Measurements from ENCODE around the gene ANK3. TPM values are rescaled to one million over a fixed set of nuclear protein-coding genes. Genes with fewer than 3 reads are reported as not detected.

The ANK3 gene
- total RNA-seq, 4 donors from 2014 or later, result 86.3 to 224 (median 139) TPM

DNA sequence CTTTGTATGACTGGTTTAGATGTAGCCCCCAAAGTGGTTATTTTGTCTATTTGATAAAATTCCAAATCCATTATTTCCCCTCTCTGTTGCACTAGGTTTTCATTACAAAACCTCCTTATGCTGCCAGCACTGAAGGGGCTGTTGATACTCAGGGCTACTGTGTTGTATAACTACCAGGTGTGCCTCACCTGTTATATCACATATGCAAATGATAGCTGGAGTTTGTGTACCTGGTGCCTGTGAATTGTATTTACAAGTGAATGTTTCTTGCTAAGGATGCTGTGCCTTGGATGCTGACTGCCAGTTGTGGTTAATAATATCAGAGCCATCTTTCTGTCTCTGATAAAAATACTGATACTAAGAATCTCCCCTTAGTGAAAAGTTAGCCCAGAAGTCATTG is 398.6 kb downstream of the ANK3 start:
- Histone ChIP-seq H3K36me3 (no peaks in the 10 kb centered on the region), H3K27me3 (no peaks in the 10 kb centered on the region), H3K4me3 (no peak overlapping the region), H3K4me1 (peaks cover 0 to 3% (median 0%) of the 10 kb centered on the region in 4 donors), H3K9me3 (no peaks in the 10 kb centered on the region), H3K27ac (no peak overlapping the region)
- no peak for DNase-seq (ENCODE audit: low spot score in 2 of 2)
- no peak for TF ChIP-seq EP300 (IDR thresholded peaks at IDR 0.05)
- no peak for TF ChIP-seq POLR2A (IDR thresholded peaks at IDR 0.05)
- TF ChIP-seq, protein P1, sequence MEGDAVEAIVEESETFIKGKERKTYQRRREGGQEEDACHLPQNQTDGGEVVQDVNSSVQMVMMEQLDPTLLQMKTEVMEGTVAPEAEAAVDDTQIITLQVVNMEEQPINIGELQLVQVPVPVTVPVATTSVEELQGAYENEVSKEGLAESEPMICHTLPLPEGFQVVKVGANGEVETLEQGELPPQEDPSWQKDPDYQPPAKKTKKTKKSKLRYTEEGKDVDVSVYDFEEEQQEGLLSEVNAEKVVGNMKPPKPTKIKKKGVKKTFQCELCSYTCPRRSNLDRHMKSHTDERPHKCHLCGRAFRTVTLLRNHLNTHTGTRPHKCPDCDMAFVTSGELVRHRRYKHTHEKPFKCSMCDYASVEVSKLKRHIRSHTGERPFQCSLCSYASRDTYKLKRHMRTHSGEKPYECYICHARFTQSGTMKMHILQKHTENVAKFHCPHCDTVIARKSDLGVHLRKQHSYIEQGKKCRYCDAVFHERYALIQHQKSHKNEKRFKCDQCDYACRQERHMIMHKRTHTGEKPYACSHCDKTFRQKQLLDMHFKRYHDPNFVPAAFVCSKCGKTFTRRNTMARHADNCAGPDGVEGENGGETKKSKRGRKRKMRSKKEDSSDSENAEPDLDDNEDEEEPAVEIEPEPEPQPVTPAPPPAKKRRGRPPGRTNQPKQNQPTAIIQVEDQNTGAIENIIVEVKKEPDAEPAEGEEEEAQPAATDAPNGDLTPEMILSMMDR (IDR thresholded peaks at IDR 0.05), result no peak

DNA sequence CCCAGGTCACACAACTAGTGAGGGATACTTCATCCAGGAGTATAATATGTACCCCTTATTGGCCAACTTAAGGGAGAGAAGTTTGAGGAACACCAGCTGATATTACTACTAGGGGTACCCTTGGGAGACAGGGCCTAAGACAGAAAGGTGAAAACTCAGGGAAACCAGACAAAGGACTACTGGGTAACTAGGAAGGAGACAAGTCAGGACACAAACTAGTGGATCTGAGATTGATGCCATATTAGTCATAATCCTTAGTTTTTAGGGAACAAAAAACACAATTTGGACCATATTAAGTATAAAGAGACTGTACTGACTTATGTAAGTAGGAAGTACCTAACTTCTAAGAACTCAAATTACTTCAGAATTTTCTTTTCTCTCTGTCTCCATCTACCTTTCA is 404.0 kb downstream of the ANK3 start:
- TF ChIP-seq POLR2A (IDR thresholded peaks at IDR 0.05), result no peak
- TF ChIP-seq EP300 (IDR thresholded peaks at IDR 0.05), result no peak
- TF ChIP-seq, protein P1 (IDR thresholded peaks at IDR 0.05), result no peak
- Histone ChIP-seq H3K36me3 (no peaks in the 10 kb centered on the region), H3K27ac (no peak overlapping the region), H3K27me3 (no peaks in the 10 kb centered on the region), H3K4me3 (no peak overlapping the region), H3K4me1 (no peaks in the 10 kb centered on the region), H3K9me3 (no peaks in the 10 kb centered on the region)
- no peak for DNase-seq (ENCODE audit: low spot score in 2 of 2)

DNA sequence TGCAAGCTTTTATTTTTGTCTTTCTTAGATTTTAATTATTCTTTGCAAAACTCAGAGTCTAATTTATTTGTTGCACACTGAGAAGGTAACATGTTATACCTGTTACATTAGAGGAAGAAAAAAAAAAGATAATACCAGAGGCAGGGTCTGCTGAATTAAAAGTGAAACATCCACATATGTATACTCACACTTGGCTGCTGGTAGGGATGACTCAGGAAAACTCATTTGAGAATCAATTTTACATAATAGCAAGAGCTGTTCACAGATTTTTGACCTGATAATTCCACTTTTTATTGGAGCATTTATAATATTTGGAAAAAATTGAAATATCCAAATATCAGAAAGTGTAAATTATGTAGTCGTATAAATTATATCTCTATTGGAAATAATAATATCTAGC is 405.3 kb downstream of the ANK3 start:
- Histone ChIP-seq H3K9me3 (no peaks in the 10 kb centered on the region), H3K27ac (no peak overlapping the region), H3K4me3 (no peak overlapping the region), H3K4me1 (no peaks in the 10 kb centered on the region), H3K36me3 (no peaks in the 10 kb centered on the region), H3K27me3 (no peaks in the 10 kb centered on the region)
- no peak for TF ChIP-seq POLR2A (IDR thresholded peaks at IDR 0.05)
- TF ChIP-seq, protein P1 (IDR thresholded peaks at IDR 0.05), result no peak
- TF ChIP-seq EP300 (IDR thresholded peaks at IDR 0.05), result no peak
- WGBS, 2 donors, result 97 to 98% methylated on average over 1 of the region's 1 CpG
- no peak for DNase-seq (ENCODE audit: low spot score in 2 of 2)

DNA sequence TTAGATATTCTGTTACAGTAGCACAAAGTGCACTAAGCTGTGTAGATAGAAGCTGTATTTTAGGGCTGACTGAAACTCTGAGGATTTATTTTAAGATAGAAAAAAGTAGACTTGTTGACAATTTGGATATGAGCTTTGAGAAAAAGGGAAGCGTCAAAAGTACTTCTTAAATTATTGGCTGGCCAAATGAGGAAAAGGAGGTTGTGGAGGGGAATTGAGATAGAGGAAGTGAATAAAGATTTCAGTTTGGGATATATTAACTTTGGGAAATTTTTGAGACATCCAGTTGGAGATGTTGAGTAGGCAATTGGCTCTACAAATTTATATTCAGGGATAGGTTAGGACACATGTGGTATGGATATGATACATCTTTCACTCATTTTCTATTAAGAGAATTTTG is 409.3 kb downstream of the ANK3 start:
- H3K9me3 ChIP-seq, result peaks cover 0 to 39% (median 9%) of the 10 kb centered on the region in 4 donors
- no peaks in the 10 kb centered on the region for H3K4me1 ChIP-seq
- no peak for TF ChIP-seq POLR2A (IDR thresholded peaks at IDR 0.05)
- TF ChIP-seq, protein P1 (IDR thresholded peaks at IDR 0.05), result no peak
- no peak for TF ChIP-seq EP300 (IDR thresholded peaks at IDR 0.05)
- H3K27me3 ChIP-seq, result no peaks in the 10 kb centered on the region
- WGBS, 2 donors, result 81 to 83% methylated on average over 1 of the region's 1 CpG
- H3K27ac ChIP-seq, result no peak overlapping the region
- H3K4me3 ChIP-seq, result no peak overlapping the region
- no peak for DNase-seq (ENCODE audit: low spot score in 2 of 2)
- H3K36me3 ChIP-seq, result no peaks in the 10 kb centered on the region

DNA sequence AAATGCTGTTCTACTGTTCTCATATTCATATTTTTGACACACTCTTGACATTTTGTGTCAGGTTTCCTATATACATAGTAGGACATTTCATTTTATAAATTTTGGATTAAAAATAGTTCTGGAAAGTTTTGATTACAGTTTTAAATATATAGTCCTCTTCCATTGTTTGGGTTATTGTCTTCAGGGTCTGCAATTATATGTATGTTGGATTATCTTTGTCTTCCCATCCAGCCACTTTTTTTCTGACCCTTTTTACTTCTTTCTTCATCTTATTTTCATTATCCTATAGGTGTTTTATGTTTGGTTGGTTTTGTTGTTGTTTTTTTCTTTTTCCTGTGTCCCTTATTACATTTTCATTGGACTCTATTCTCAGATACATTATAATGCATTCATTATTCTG is 412.2 kb downstream of the ANK3 start:
- no peak overlapping the region for H3K4me3 ChIP-seq
- H3K4me1 ChIP-seq, result no peaks in the 10 kb centered on the region
- H3K9me3 ChIP-seq, result peaks cover 0 to 39% (median 9%) of the 10 kb centered on the region in 4 donors
- TF ChIP-seq EP300 (IDR thresholded peaks at IDR 0.05), result no peak
- TF ChIP-seq, protein P1 (IDR thresholded peaks at IDR 0.05), result no peak
- no peak for TF ChIP-seq POLR2A (IDR thresholded peaks at IDR 0.05)
- no peak for DNase-seq (ENCODE audit: low spot score in 2 of 2)
- no peaks in the 10 kb centered on the region for H3K36me3 ChIP-seq
- no peaks in the 10 kb centered on the region for H3K27me3 ChIP-seq
- no peak overlapping the region for H3K27ac ChIP-seq

Measured in tibial nerve (tissue), 4 donors.